ENCODE results near the gene EDEM2.
"Not testable (repeated sequence)": the region's sequence is repeated elsewhere in the genome, so short reads cannot be mapped to it uniquely, and the experiment has no call there.

The EDEM2 gene

DNA sequence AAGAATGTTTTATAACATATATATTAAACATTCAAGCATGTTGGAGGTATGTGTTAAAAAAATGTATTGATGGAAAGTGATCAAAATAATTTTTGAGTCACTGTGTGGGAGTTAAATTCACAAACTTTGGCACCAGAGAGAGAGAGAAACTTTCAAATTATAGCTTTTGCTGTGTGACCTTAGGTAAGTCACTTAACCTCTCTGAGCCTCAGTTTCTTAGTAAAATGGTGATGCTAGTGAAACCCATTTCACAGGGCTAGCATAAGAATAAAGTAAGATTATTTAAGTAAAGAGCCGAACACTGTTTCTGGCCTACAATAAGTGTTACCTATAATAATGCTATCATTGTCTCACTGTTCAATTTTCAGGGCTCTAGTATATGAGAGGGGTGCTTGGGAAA lies 20.7 kb upstream of the EDEM2 start:
- DNase-seq, result no peak

DNA sequence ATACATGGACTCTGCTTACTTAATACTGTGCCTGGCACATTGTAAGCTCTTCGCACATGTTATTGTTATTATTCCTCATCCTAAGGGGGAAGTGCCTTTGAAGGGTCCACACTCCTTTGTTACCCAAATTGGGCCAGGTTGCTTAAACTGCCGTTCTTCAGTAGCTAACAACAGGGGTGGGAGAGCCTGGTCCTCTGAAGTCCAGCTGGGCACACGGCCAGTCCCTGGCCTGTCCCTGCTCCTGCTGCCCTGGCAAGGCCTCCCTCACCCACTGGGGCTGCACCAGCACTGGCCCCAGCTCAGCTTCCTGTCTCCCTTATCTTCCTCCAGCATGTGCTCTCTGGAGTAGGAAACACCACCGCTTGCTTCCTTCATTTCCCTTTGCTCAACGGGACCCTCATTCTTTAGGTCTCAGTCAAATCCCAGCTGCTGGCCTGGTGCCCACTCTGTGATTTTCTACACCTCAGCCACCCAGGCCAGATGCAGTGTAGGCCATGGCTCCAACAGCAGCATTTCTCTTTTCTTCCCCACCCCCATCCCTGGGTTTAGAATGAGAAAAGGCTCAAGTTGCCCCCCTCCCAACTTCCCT lies 19.2 kb upstream of the EDEM2 start:
- no peak for DNase-seq

DNA sequence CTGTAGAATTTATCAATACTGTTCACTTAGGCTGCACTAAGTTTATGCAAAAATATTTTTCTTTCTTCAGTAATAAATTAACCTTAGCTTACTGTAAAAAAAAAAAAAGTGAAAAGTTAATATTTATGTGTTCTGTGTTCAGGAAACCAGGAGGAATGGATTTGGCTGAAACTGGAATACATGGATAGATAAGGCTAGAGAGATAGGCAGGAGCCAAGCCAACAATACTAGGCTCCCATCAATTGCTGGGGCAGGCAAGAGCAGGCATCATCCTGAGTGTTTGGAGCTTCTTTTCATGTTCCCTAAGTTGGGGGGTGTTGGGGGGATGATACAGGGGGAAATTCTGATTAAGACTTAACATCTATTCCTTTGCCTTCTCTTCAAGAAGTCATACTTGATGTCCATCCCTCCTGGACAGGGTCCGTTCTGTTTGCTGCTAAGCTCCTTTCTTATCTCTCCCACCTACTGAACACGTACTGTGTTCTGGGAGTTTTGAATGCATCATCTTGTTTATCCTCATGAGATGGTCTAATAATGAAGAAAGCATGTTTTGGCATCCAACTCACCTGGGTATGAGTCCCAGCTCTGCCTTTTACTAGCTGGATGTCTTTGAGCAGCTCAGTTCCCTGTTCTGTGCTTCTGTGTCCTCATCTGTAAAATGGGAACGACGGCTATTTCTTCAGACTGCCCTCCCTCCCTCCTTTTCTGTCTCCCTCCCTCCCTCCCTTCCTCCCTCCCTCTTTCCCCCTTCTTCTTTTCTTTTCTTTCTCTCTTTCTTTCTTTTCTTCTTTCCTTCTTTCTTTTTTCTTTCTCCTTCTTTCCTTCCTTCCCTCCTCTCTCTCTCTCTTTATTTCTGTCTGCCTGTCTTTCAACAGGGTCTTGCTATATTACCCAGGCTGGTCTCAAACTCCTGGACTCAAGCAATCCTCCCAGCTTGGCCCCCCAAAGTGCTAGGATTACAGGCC lies 18.4 kb upstream of the EDEM2 start:
- DNase-seq, result no peak

- not testable (repeated sequence) for DNase-seq
These were observed 17.4 kb upstream of the EDEM2 start for GRCh38 chr20:35164531-35164930.

DNA sequence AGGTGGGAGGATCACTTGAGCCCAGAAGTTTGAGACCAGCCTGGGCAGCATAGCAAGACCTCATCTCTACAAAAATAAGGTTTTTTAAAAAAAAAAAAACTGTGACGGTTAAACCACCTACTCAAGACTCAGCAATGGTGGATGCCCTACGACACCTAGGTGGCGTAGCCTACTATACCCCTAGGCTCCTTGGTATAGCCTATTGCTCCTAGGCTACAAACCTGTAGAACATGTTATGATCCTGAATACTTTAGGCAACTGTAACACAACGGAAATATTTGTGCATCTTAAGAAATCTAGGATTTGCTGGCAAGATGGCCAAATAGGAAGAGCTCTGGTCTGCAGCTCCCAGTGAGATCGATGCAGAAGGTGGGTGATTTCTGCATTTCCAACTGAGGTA lies 13.2 kb upstream of the EDEM2 start:
- not testable (repeated sequence) for DNase-seq

DNA sequence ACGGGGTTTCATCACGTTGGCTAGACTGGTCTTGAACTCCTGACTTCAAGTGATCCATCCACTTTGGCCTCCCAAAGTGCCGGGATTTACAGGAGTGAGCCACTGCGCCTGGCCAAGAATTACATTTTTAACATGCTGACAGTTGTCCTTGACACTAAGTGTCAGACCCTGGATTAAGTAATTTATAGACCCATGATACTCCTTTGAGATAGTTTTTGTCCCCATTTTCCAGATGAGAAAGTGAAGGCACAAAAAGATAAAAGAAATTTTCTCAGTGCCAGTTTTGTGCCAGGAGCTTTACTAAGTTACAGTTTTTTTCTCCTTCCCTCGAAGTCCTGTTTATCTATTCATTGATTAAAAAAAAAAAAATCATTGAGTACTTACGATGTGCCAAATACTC lies 9.8 kb upstream of the EDEM2 start:
- no peak for DNase-seq

GRCh38 chr20:35155936-35156335 lies 8.8 kb upstream of the EDEM2 start:
- no peak for DNase-seq

- no peak for DNase-seq
These were observed 4.6 kb upstream of the EDEM2 start for GRCh38 chr20:35151736-35152135.

- no peak for DNase-seq
These were observed 3.9 kb upstream of the EDEM2 start for GRCh38 chr20:35150846-35151579.

DNA sequence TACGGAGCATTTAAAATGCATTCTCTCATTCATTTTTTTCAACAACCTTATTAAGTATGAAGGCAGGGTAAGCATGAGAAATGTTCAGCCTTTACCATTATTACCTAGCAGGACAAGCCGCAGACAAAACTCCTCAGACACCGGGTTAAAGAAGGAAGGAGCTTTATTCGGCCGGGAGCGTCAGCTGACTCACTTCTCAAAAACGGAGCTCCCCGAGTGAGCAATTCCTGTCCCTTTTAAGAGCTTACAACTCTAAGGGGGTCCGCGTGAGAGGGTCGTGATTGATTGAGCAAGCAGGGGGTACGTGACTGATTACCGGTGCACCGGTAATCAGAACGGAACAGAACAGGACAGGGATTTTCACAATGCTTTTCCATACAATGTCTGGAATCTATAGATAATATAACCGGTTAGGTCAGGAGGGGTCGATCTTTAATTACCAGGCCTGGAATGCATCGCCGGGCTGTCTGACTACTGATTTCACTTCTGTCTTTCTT lies 487 bp upstream of the EDEM2 start:
- not testable (repeated sequence) for DNase-seq

DNA sequence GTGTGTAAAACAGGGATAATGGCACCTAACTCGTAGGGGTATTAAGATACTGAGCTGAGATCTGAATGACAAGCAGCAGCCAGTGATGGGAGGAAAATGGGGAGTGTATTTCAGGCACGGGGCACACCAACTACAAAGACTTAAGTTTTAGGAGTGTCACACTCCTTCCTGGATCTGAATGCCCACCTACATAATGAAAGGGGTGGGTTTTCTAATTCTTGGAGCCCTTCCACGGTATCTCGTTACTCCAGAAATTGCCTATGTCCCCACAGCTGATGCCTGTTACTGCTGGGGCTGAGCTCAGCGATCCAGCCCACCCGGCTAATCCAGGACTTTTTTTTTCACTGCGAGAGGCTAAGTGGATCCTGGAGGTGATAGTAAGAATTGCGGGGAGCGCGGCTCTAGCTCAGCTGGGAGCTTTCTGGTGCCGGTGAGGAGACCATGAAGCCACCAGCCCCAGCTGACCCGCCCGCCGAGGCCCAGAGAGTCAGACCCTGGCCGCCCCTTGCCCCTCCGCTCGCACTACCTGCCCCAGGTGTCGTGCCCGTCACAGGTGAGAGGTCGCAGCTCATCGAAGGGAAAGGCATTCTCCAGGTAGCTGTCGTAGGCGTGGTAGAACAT lies 727 bp downstream of the EDEM2 start:
- no peak for DNase-seq

DNA sequence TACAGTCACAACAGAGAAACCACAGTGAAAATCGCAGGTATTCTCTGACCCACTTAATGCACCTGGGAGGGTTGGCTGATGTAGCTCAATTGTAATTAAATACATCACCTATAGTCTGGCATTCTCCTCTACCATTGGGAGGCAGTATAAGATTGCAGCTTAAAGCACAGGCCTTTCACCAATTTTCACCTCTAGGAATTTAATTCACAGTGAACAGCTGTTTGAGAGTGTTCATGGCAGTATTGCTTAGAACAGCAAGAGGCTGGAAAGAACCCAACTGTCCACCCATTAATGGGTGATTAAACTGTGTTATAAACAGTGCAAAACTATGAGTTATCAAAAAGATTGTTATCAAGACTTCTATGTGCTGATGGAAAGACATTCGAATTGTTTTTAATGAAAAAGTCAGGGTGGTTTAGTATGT lies 2.0 kb downstream of the EDEM2 start:
- no peak for DNase-seq

DNA sequence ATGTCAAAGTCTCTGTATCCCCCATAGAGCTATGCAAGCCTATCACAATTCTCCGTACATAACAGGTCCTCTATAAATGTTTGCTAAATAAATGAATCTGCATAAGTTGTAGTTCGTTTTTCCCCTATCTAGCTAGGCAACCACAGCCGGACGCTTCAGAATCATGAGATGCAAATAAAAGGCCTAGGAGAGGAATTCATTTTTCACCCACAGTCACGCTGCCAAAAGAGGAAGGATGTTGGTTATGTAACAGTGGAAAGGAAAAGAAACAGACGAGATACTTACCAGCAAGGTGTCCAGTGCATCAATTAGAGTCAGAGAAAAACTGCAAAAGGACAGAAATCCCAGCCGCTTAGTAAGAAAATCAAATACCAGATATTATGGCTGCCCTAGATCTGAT lies 2.4 kb downstream of the EDEM2 start:
- no peak for DNase-seq

GRCh38 chr20:35135867-35136586 lies 11.1 kb downstream of the EDEM2 start:
- DNase-seq, result no peak

- no peak for DNase-seq
These were observed 12.3 kb downstream of the EDEM2 start for GRCh38 chr20:35134880-35135279.

- DNase-seq, result no peak
These were observed 12.7 kb downstream of the EDEM2 start for GRCh38 chr20:35134472-35134871.

GRCh38 chr20:35133735-35134134 lies 13.4 kb downstream of the EDEM2 start:
- no peak for DNase-seq

- DNase-seq, result no peak
These were observed 14.1 kb downstream of the EDEM2 start for GRCh38 chr20:35133031-35133430.

GRCh38 chr20:35131934-35132333 lies 15.2 kb downstream of the EDEM2 start:
- DNase-seq, result no peak

DNA sequence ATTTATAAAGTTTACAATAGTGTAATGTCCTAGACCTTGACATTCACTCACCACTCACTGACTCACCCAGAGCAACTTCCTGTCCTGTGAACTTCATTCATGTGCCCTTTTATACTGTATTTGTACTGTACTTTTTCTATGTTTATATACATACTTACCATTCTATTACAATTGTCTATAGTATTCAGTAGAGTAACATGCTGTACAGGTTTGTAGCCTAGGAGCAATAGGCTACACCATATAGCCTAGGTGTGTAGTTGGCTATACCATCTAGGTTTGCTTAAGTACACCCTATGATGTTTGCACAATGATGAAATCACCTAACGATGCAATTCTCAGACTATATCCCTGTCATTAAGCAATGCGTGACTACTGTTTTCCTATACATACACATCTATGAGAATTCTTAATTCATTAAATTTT lies 17.5 kb downstream of the EDEM2 start:
- DNase-seq, result no peak

DNA sequence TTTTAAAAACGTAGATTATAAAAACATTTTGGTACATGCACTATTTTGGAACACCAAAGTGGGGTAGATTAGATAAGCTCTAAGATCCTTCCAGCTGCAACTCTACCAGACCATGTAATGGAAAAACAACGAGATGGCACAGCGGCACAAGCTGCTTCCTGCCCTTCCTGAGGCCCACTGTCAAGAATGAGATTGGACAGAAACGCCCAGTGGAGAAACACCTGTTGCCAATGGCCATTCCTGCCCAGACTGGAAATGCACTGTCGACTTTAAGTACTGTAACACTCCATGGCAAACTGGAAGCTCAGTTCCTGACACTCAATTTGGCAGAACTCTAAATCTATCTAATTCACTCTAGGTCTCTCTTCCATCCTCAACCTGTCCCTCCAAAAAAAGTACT lies 21.4 kb downstream of the EDEM2 start:
- DNase-seq, result no peak

DNA sequence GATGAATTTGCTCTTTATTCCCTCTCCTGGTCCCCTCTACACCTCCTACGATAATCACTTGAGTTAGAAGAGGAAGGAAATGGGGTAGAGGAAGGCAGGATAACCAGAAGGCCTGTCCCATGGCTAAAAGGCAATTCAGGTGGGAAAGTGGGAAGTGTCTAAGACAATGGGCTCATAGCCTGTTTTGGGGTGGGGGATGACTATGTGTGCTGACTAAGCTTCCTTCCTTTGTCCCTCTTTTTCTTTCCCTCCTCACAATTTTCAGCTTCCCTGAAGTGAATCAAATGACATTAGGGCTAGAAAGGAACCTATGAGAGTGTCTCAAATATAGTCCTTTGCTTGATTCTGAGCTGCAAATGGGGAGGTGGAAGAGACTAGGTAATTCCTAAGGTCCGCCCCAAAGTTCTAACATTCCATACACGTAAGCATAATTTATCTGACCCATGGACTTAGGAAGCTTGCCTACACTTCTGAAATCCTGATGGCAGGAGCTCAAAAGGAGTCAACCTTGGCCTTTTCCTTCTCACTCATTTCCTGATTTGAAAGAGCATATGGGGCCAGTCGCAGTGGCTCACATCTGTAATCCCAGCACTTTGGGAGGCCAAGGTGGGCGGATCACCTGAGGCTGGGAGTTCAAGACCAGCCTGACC lies 24.3 kb downstream of the EDEM2 start:
- DNase-seq, result no peak
